CD4-positive, alpha-beta T cell (primary cell): ENCODE results near the gene ROR1. TPM values are rescaled to one million over a fixed set of nuclear protein-coding genes. Genes with fewer than 3 reads are reported as not detected.

Source experiments
- ATAC-seq: fragments of 200-7000 bp; cut with Tn5 transposase; one replicate; pipeline ENCODE4 v1.10.0; 2022; ENCODE audit warnings: mild to moderate bottlenecking; ENCODE audit not compliant: poor library complexity
- CTCF ChIA-PET: fragments of 350-600 bp; sonication (Branson Sonifier 250); formaldehyde crosslinking; loops from one replicate; lab custom pipeline; 2021; ENCODE audit warnings: antibody characterized with exemption, inconsistent platforms; lab: Charles Lee
- POLR2A ChIA-PET: fragments of 350-600 bp; sonication (Branson Sonifier 250); formaldehyde crosslinking; loops from one replicate; lab custom pipeline; 2021; ENCODE audit warnings: antibody characterized with exemption, inconsistent platforms; lab: Charles Lee
- DNase-seq, 14 experiments: peaks; one replicate each; pipeline ENCODE4 v3.0.0-alpha.2; 2013 to 2020; ENCODE audit warnings: mixed read lengths in 2 of 14
- H3K27ac ChIP-seq, 2 donors: one replicate each; pipeline versions ENCODE4 v1.5.1 to v1.7.0; 2013; ENCODE audit warnings: low read length in 2 of 2, low read depth in 1 of 2, mild to moderate bottlenecking in 1 of 2
- H3K27me3 ChIP-seq, 2 experiments: 1 replicate in 1 of 2; 2 replicates in 1 of 2; pipeline versions ENCODE4 v1.6.1 to v1.7.0; 2013; ENCODE audit warnings: low read length in 2 of 2, control low read depth in 1 of 2, mild to moderate bottlenecking in 1 of 2, moderate library complexity in 1 of 2; ENCODE audit not compliant: insufficient read depth in 2 of 2, control insufficient read depth in 1 of 2
- H3K36me3 ChIP-seq: one replicate; pipeline ENCODE4 v1.6.1; 2013; ENCODE audit warnings: low read length, control low read depth; ENCODE audit not compliant: insufficient read depth
- H3K4me1 ChIP-seq: one replicate; pipeline ENCODE4 v1.6.1; 2013; ENCODE audit warnings: low read length, control low read depth; ENCODE audit not compliant: insufficient read depth
- H3K4me3 ChIP-seq: one replicate; pipeline ENCODE4 v1.5.1; 2013; ENCODE audit warnings: mild to moderate bottlenecking, low read length, moderate library complexity
- H3K9me3 ChIP-seq, 2 experiments: 1 replicate in 1 of 2; 2 replicates in 1 of 2; pipeline versions ENCODE4 v1.6.1 to v1.7.0; 2013; ENCODE audit warnings: low read length in 2 of 2, mild to moderate bottlenecking in 2 of 2, control low read depth in 1 of 2, moderate library complexity in 1 of 2; ENCODE audit not compliant: control insufficient read depth in 1 of 2, insufficient read depth in 1 of 2
- H3K27ac Mint-ChIP-seq: one replicate; pipeline ENCODE4 v1.8.0; 2020; ENCODE audit warnings: mixed read lengths
- H3K27me3 Mint-ChIP-seq: one replicate; pipeline ENCODE4 v1.8.0; 2021; ENCODE audit warnings: mixed read lengths
- H3K36me3 Mint-ChIP-seq: one replicate; pipeline ENCODE4 v1.8.0; 2021; ENCODE audit warnings: low read depth, mixed read lengths
- H3K4me1 Mint-ChIP-seq: one replicate; pipeline ENCODE4 v1.8.0; 2021; ENCODE audit warnings: low read depth, mixed read lengths
- H3K4me3 Mint-ChIP-seq: one replicate; pipeline ENCODE4 v1.8.0; 2020; ENCODE audit warnings: mild to moderate bottlenecking, mixed read lengths
- H3K9me3 Mint-ChIP-seq: one replicate; pipeline ENCODE4 v1.8.0; 2020; ENCODE audit warnings: mixed read lengths
- CTCF ChIP-seq: fragments of 200-600 bp; IDR thresholded peaks from one replicate; pipeline ENCODE4 v1.8.0; 2022; ENCODE audit warnings: antibody characterized with exemption, mild to moderate bottlenecking
- intact Hi-C, 2 experiments: fragments of 100-400 bp; cut with DNase I in 1 of 2; cut with micrococcal nuclease in 1 of 2; formaldehyde crosslinking; loops; one replicate each; pipeline versions ENCODE4 v1.15.1 to v1.9.0; 2023 to 2025; cut with DNase I, micrococcal nuclease
- total RNA-seq, 174 experiments: library from RNA in 2 of 174; stranded (reverse) in 2 of 174; gene quantifications; one replicate each; pipeline ENCODE4 v1.2.3 and lab custom pipeline; 2021 to 2026

The ROR1 gene
- total RNA-seq, 2 experiments from 2014 or later = not detected

- Histone ChIP-seq H3K27me3 (peaks cover 0 to 1% of the 10 kb centered on the region in 2 experiments), H3K36me3 (no peaks in the 10 kb centered on the region), H3K4me1 (no peaks in the 10 kb centered on the region), H3K4me3 (no peak overlapping the region), H3K9me3 (peaks cover 5% of the 10 kb centered on the region in 2 experiments), H3K27ac (no peak overlapping the region)
- no peaks in the 10 kb centered on the region for H3K4me1 Mint-ChIP-seq
- no peak for TF ChIP-seq CTCF
- ChIA-PET CTCF (interaction anchor here (0.7 kb wide), 1 partner anchor 116 kb away, joined by 3 read pairs; no protein-coding TSS in a partner anchor), POLR2A (no interaction called here)
- H3K36me3 Mint-ChIP-seq = no peaks in the 10 kb centered on the region
- H3K27me3 Mint-ChIP-seq = peaks cover 3% of the 10 kb centered on the region
- no peak overlapping the region for H3K4me3 Mint-ChIP-seq
- no peak overlapping the region for H3K27ac Mint-ChIP-seq
- peaks cover 8% of the 10 kb centered on the region for H3K9me3 Mint-ChIP-seq
- no peak for ATAC-seq
- intact Hi-C loops = no loop called here
- DNase-seq = no peak
These were observed 82.1 kb downstream of the ROR1 start for GRCh38 chr1:63855942-63856341.

GRCh38 chr1:63856924-63857323 is 83.1 kb downstream of the ROR1 start:
- ATAC-seq (no peak), DNase-seq (no peak)
- no peaks in the 10 kb centered on the region for H3K36me3 Mint-ChIP-seq
- H3K27me3 Mint-ChIP-seq = peaks cover 3% of the 10 kb centered on the region
- Histone ChIP-seq H3K4me1 (no peaks in the 10 kb centered on the region), H3K4me3 (no peak overlapping the region), H3K27me3 (peaks cover 0 to 4% of the 10 kb centered on the region in 2 experiments), H3K36me3 (no peaks in the 10 kb centered on the region), H3K27ac (no peak overlapping the region), H3K9me3 (peaks cover 5% of the 10 kb centered on the region in 2 experiments)
- peaks cover 8% of the 10 kb centered on the region for H3K9me3 Mint-ChIP-seq
- H3K27ac Mint-ChIP-seq = no peak overlapping the region
- TF ChIP-seq CTCF = no peak
- H3K4me1 Mint-ChIP-seq = no peaks in the 10 kb centered on the region
- intact Hi-C loops = no loop called here
- ChIA-PET CTCF (no interaction called here), POLR2A (no interaction called here)
- no peak overlapping the region for H3K4me3 Mint-ChIP-seq

GRCh38 chr1:63857478-63857877 is 83.7 kb downstream of the ROR1 start:
- H3K4me1 Mint-ChIP-seq = no peaks in the 10 kb centered on the region
- intact Hi-C loops = no loop called here
- Histone ChIP-seq H3K27me3 (peaks cover 0 to 4% of the 10 kb centered on the region in 2 experiments), H3K27ac (no peak overlapping the region), H3K36me3 (no peaks in the 10 kb centered on the region), H3K9me3 (peaks cover 5% of the 10 kb centered on the region in 2 experiments), H3K4me3 (no peak overlapping the region), H3K4me1 (no peaks in the 10 kb centered on the region)
- POLR2A ChIA-PET = no interaction called here
- no peak for TF ChIP-seq CTCF
- H3K4me3 Mint-ChIP-seq = no peak overlapping the region
- DNase-seq = no peak
- no peak overlapping the region for H3K27ac Mint-ChIP-seq
- CTCF ChIA-PET = no interaction called here
- no peaks in the 10 kb centered on the region for H3K36me3 Mint-ChIP-seq
- H3K9me3 Mint-ChIP-seq = peaks cover 8% of the 10 kb centered on the region
- no peaks in the 10 kb centered on the region for H3K27me3 Mint-ChIP-seq
- ATAC-seq = no peak
